Transverse colon (tissue), 4 donors: Measurements from ENCODE around the gene LRP1B. TPM values are rescaled to one million over a fixed set of nuclear protein-coding genes. Genes with fewer than 3 reads are reported as not detected.

Experiments used
- DNase-seq: peaks from one replicate; pipeline ENCODE4 v3.0.0-alpha.2; 2019
- H3K27ac ChIP-seq, 4 donors: fragments of 200-600 bp; sonication (generic); 2 replicates each; pipeline ENCODE4 v1.5.1; 2016 to 2018; ENCODE audit warnings: inconsistent platforms in 4 of 4
- H3K27me3 ChIP-seq: fragments of 200-600 bp; sonication (generic); 2 replicates; pipeline ENCODE4 v1.5.1; 2017; ENCODE audit warnings: inconsistent platforms
- H3K36me3 ChIP-seq, 4 donors: fragments of 200-600 bp; sonication (generic); 2 replicates each; pipeline ENCODE4 v1.5.1; 2017 to 2019; ENCODE audit warnings: inconsistent platforms in 4 of 4
- H3K4me1 ChIP-seq, 4 donors: fragments of 200-600 bp; sonication (generic); 2 replicates each; pipeline ENCODE4 v1.5.1; 2017 to 2020; ENCODE audit warnings: inconsistent platforms in 4 of 4
- H3K4me3 ChIP-seq, 4 donors: fragments of 200-600 bp; sonication (generic); 1 replicate in 1 of 4; 2 replicates in 3 of 4; pipeline versions ENCODE4 v1.5.1 to v1.6.1; 2017 to 2019; ENCODE audit warnings: inconsistent platforms in 4 of 4
- H3K9me3 ChIP-seq, 2 donors: fragments of 200-600 bp; sonication (generic); 2 replicates each; pipeline ENCODE4 v1.5.1; 2017 to 2019; ENCODE audit warnings: inconsistent platforms in 2 of 2
- EP300 ChIP-seq: sonication (generic); formaldehyde crosslinking; IDR thresholded peaks from one replicate; pipeline ENCODE4 v1.6.1; 2017; ENCODE audit warnings: antibody characterized with exemption, low read depth
- POLR2A ChIP-seq: fragments of 450-650 bp; IDR thresholded peaks from one replicate; pipeline ENCODE4 v1.6.1; 2016; ENCODE audit warnings: antibody characterized with exemption, mild to moderate bottlenecking, moderate library complexity
- POLR2AphosphoS5 ChIP-seq, 3 donors: sonication (generic); formaldehyde crosslinking; IDR thresholded peaks; one replicate each; pipeline ENCODE4 v1.6.1; 2016; ENCODE audit warnings: antibody characterized with exemption in 3 of 3
- WGBS, 2 donors: methylation state at CpG; one replicate each; pipeline ENCODE4 v1.1.5; 2018; ENCODE audit warnings: low coverage in 1 of 2; 5-methylcytosine and 5-hydroxymethylcytosine counted together
- in situ Hi-C, 4 donors: fragments of 200-750 bp; cut with MboI; loops; one replicate each; pipeline versions ENCODE4 v1.15.0 to v1.15.1; 2017; ENCODE audit warnings: low sequenced_read_pairs in 3 of 4, low pct_ligation_motif_present in 1 of 4, low pct_unique_long_range_greater_than_20kb in 1 of 4
- intact Hi-C: fragments of 100-400 bp; cut with DNase I; formaldehyde crosslinking; loops from one replicate; pipeline ENCODE4 v1.15.1; 2023; ENCODE audit warnings: low total_unique reads
- total RNA-seq, 4 donors: library from RNA; depleted of rRNA; stranded (reverse); fragments of >200 nt; gene quantifications; one replicate each; pipeline ENCODE4 v1.1.0, GENCODE V29; 2016
- TF ChIP-seq, protein P1 (sequence below), 5 experiments: fragments of 200-600 bp in 3 of 5; fragments of 450-650 bp in 2 of 5; sonication (generic) in 3 of 5; IDR thresholded peaks; 1 replicate in 2 of 5; 2 replicates in 3 of 5; pipeline ENCODE4 v1.5.1; 2016 to 2017; ENCODE audit warnings: antibody characterized with exemption in 5 of 5, inconsistent platforms in 3 of 5, mild to moderate bottlenecking in 2 of 5, moderate library complexity in 1 of 5

Gene LRP1B
- total RNA-seq, 4 donors from 2014 or later, result 0.48 to 5.4 (median 0.82) TPM; not detected in 1

DNA sequence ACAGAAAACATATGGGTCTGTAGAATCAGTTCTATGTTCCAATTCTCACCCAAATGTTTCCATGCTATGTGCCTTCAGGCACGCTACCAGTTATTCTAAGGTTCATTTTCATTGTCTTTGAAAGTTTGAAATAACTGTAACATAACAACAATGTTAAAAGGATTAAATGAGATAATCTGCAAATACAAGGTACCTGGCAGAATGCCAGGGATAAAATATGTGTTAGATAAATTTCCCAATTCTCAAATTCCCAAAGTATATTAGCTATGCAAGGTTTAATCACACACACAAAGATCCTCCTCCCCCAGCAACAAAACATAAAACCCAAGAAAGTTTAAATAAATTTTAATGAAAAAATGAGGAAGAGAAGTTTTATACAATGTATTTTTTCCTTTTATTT lies 261.2 kb downstream of the LRP1B start:
- Histone ChIP-seq H3K27me3 (no peaks in the 10 kb centered on the region), H3K4me1 (no peaks in the 10 kb centered on the region), H3K4me3 (no peak overlapping the region), H3K27ac (no peak overlapping the region), H3K9me3 (no peaks in the 10 kb centered on the region), H3K36me3 (no peaks in the 10 kb centered on the region)
- TF ChIP-seq, protein P1, sequence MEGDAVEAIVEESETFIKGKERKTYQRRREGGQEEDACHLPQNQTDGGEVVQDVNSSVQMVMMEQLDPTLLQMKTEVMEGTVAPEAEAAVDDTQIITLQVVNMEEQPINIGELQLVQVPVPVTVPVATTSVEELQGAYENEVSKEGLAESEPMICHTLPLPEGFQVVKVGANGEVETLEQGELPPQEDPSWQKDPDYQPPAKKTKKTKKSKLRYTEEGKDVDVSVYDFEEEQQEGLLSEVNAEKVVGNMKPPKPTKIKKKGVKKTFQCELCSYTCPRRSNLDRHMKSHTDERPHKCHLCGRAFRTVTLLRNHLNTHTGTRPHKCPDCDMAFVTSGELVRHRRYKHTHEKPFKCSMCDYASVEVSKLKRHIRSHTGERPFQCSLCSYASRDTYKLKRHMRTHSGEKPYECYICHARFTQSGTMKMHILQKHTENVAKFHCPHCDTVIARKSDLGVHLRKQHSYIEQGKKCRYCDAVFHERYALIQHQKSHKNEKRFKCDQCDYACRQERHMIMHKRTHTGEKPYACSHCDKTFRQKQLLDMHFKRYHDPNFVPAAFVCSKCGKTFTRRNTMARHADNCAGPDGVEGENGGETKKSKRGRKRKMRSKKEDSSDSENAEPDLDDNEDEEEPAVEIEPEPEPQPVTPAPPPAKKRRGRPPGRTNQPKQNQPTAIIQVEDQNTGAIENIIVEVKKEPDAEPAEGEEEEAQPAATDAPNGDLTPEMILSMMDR (IDR thresholded peaks at IDR 0.05), result no peak
- no peak for TF ChIP-seq EP300
- no peak for TF ChIP-seq POLR2A
- no peak for TF ChIP-seq POLR2AphosphoS5 (IDR thresholded peaks at IDR 0.05)
- in situ Hi-C loops, result no loop called here
- intact Hi-C loops, result no loop called here
- no peak for DNase-seq
- WGBS, 2 donors, result 75 to 86% methylated on average over 1 of the region's 1 CpG

- TF ChIP-seq, protein P1 (IDR thresholded peaks at IDR 0.05), result no peak
- TF ChIP-seq POLR2A, result no peak
- no peak for TF ChIP-seq EP300
- TF ChIP-seq POLR2AphosphoS5 (IDR thresholded peaks at IDR 0.05), result no peak
- DNase-seq, result no peak
- no peak overlapping the region for H3K27ac ChIP-seq
These were observed 266.9 kb downstream of the LRP1B start for GRCh38 chr2:141863964-141864363.

GRCh38 chr2:141856215-141856919 lies 274.4 kb downstream of the LRP1B start:
- H3K9me3 ChIP-seq, result no peaks in the 10 kb centered on the region
- H3K4me3 ChIP-seq, result no peak overlapping the region
- no peaks in the 10 kb centered on the region for H3K36me3 ChIP-seq
- in situ Hi-C loops, result no loop called here
- H3K27me3 ChIP-seq, result no peaks in the 10 kb centered on the region
- TF ChIP-seq, protein P1 (IDR thresholded peaks at IDR 0.05), result no peak
- TF ChIP-seq POLR2AphosphoS5 (IDR thresholded peaks at IDR 0.05) (no peak), EP300 (no peak), POLR2A (no peak)
- intact Hi-C loops, result no loop called here
- DNase-seq, result no peak
- WGBS, 2 donors, result 78 to 79% methylated on average over 5 of the region's 5 CpGs
- H3K4me1 ChIP-seq, result no peaks in the 10 kb centered on the region
- H3K27ac ChIP-seq, result no peak overlapping the region

More at GRCh38 chr2:141863964-141864363, 266.9 kb downstream of the LRP1B start:
- Histone ChIP-seq H3K4me1 (no peaks in the 10 kb centered on the region), H3K27me3 (no peaks in the 10 kb centered on the region), H3K36me3 (no peaks in the 10 kb centered on the region), H3K4me3 (no peak overlapping the region), H3K9me3 (no peaks in the 10 kb centered on the region)
- in situ Hi-C loops, result no loop called here
- intact Hi-C loops, result no loop called here

DNA sequence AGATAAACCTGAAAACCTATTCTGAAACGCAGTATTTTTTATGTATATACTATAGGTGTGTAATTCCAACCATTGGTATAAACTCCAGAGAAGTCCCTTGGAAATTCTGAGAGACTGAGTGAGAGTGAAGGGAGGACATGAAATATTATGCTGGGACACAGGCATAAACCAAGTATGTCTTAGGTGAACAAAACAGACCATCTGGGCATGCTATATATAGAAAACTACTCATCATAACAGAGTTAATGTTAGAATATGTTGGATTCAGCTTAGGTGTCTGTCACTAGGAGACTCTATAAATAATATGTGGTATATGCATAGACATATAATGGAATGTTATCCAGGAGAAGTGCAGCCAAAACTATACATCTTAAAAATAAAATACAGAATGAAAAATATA lies 282.6 kb downstream of the LRP1B start:
- intact Hi-C loops, result no loop called here
- WGBS, 2 donors, result 64 to 65% methylated on average over 1 of the region's 1 CpG

More for the DNA sequence above, 282.6 kb downstream of the LRP1B start:
- H3K9me3 ChIP-seq, result no peaks in the 10 kb centered on the region
- no peaks in the 10 kb centered on the region for H3K4me1 ChIP-seq
- no peak for DNase-seq
- H3K36me3 ChIP-seq, result no peaks in the 10 kb centered on the region
- no peak for TF ChIP-seq EP300
- no peak for TF ChIP-seq POLR2AphosphoS5 (IDR thresholded peaks at IDR 0.05)
- no peak for TF ChIP-seq POLR2A
- TF ChIP-seq, protein P1 (IDR thresholded peaks at IDR 0.05), result no peak
- no peak overlapping the region for H3K4me3 ChIP-seq
- in situ Hi-C loops, result no loop called here
- H3K27ac ChIP-seq, result no peak overlapping the region
- H3K27me3 ChIP-seq, result no peaks in the 10 kb centered on the region
